Neural progenitor cell (in vitro differentiated cells): ENCODE data around the gene BRAT1. TPM values are rescaled to one million over a fixed set of nuclear protein-coding genes. Genes with fewer than 3 reads are reported as not detected.

Source experiments
- DNase-seq: peaks from one replicate; pipeline ENCODE4 v3.0.0-alpha.2; 2016; ENCODE audit warnings: low spot score
- H2AFZ ChIP-seq: fragments of 200-600 bp; sonication (generic); replicated peaks from 2 replicates; pipeline ENCODE4 v1.6.1; 2016; ENCODE audit warnings: antibody characterized with exemption
- H3F3A ChIP-seq: fragments of 200-600 bp; sonication (generic); 2 replicates; pipeline ENCODE4 v1.6.1; 2016; ENCODE audit warnings: antibody characterized with exemption, low read depth
- H3K27ac ChIP-seq: fragments of 200-600 bp; sonication (generic); 2 replicates; pipeline ENCODE4 v1.5.1; 2016; ENCODE audit warnings: mild to moderate bottlenecking
- H3K27me3 ChIP-seq: fragments of 200-600 bp; sonication (generic); 2 replicates; pipeline ENCODE4 v1.6.1; 2016; ENCODE audit warnings: mild to moderate bottlenecking, moderate library complexity
- H3K36me3 ChIP-seq: fragments of 200-600 bp; sonication (generic); 2 replicates; pipeline ENCODE4 v1.5.1; 2016
- H3K4me1 ChIP-seq: fragments of 200-600 bp; sonication (generic); 2 replicates; pipeline ENCODE4 v1.6.1; 2016; ENCODE audit warnings: mixed run types
- H3K4me2 ChIP-seq: fragments of 200-600 bp; sonication (generic); 2 replicates; pipeline ENCODE4 v1.6.1; 2016
- H3K4me3 ChIP-seq: fragments of 200-600 bp; sonication (generic); 2 replicates; pipeline ENCODE4 v1.5.1; 2016
- H3K79me2 ChIP-seq: fragments of 200-600 bp; sonication (generic); 2 replicates; pipeline ENCODE4 v1.6.1; 2016; ENCODE audit warnings: low read depth
- H3K9ac ChIP-seq: fragments of 200-600 bp; sonication (generic); 2 replicates; pipeline ENCODE4 v1.6.1; 2016
- H3K9me3 ChIP-seq: fragments of 200-600 bp; sonication (generic); 2 replicates; pipeline ENCODE4 v1.5.1; 2016; ENCODE audit warnings: low read depth
- H4K20me1 ChIP-seq: fragments of 200-600 bp; sonication (generic); 2 replicates; pipeline ENCODE4 v1.6.1; 2016; ENCODE audit warnings: low read depth
- H3K27ac Mint-ChIP-seq: 3 replicates; pipeline ENCODE4 v1.8.0; 2021; ENCODE audit warnings: mixed read lengths
- H3K27me3 Mint-ChIP-seq: 2 replicates; pipeline ENCODE4 v1.8.0; 2022; ENCODE audit warnings: low read depth, mild to moderate bottlenecking, inconsistent platforms, moderate library complexity, mixed read lengths; ENCODE audit not compliant: insufficient read depth
- H3K36me3 Mint-ChIP-seq: 3 replicates; pipeline ENCODE4 v1.8.0; 2021; ENCODE audit warnings: mixed read lengths
- H3K4me1 Mint-ChIP-seq: 3 replicates; pipeline ENCODE4 v1.8.0; 2021; ENCODE audit warnings: mixed read lengths
- H3K4me3 Mint-ChIP-seq: 3 replicates; pipeline ENCODE4 v1.8.0; 2021; ENCODE audit warnings: mild to moderate bottlenecking, moderate library complexity, mixed read lengths
- H3K9me3 Mint-ChIP-seq: 3 replicates; pipeline ENCODE4 v1.8.0; 2020; ENCODE audit warnings: mixed read lengths
- EZH2 ChIP-seq: fragments of 200-600 bp; sonication (generic); IDR thresholded peaks from 2 replicates; pipeline ENCODE4 v1.6.1; 2017; ENCODE audit warnings: antibody characterized with exemption, mild to moderate bottlenecking, moderate library complexity
- EZH2phosphoT487 ChIP-seq: fragments of 200-600 bp; sonication (generic); IDR thresholded peaks from 2 replicates; pipeline ENCODE4 v1.6.1; 2017; ENCODE audit warnings: antibody characterized with exemption
- total RNA-seq: library from RNA; depleted of rRNA; stranded (reverse); fragments of >200 nt; gene quantifications from 2 replicates; pipeline ENCODE4 v1.2.3, GENCODE V29; 2015; ENCODE audit warnings: low replicate concordance
- TF ChIP-seq, protein P1 (sequence below): fragments of 200-600 bp; sonication (generic); IDR thresholded peaks from 2 replicates; pipeline ENCODE4 v1.5.1; 2017; ENCODE audit warnings: antibody characterized with exemption, mild to moderate bottlenecking

Gene BRAT1
- total RNA-seq, 1 donor from 2014 or later, result 9.3 TPM

DNA sequence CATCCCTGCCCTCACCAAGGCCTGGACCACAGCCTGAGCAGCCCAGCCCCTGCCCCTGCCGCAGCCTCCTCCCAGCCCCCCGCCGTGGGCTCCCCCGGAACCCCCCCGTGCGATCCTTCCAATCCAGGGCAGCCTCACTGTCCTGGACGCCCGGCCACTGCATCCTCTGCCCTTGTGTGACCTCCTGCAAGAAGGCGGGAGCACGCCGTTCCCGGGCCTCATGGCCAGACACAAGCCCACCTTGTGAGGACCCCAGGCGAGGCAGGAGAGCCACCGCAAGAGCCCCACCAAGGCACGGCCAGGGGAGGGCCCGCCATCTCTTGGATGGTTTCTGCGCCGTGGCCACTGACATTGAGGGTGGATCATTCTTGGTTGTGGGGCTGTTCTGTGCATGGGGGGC, 43.6 kb downstream of the BRAT1 start:
- no peaks in the 10 kb centered on the region for H4K20me1 ChIP-seq

DNA sequence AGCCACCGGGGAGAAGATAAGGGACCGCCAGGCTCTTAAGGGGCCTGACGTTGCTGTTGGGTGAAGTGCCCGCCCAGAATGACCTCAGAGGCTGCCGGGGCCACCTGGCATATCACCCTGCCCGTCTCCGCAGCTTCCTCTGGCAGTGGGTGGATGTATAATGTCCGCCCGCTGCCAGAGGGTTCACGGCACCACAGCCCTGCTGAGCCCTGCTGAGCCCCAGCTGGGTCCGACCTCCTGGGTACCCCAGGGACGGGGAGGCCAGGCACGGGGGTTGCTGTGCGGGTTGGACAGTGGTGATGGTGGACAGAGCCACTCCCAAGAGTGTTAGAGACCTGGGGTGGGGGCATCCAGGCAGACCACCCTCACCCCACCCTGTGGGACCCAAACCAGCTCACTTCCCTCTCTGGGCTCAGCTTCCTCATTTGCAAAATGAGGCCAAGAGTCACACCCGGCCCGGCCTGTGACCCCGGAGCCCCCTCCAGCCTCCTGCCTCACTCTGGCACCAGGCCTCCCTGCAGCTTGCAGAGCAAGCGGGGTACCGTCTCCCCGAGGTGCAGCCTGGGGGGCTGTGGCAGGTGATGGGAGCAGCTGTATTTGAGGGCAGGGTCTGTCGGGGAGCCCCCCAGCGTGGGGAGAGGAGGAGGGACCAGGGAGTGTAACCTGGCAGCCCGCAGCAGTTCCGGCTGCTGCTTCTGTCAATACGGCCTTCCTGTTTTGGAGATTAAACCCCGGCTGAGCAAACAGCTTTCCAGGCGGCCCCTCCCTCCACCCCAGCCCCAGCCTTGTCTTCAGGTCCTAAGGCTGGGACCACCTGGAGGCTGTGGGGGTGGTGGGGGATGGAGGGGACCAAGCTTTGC, 44.2 kb downstream of the BRAT1 start:
- H3K27ac Mint-ChIP-seq, result no peak overlapping the region
- H3K4me3 Mint-ChIP-seq, result no peak overlapping the region
- Histone ChIP-seq H3K4me1 (peaks cover 44% of the 10 kb centered on the region), H3K4me2 (peak overlapping the region; percentile 14), H3F3A (peaks cover 24% of the 10 kb centered on the region), H4K20me1 (no peaks in the 10 kb centered on the region), H3K4me3 (no peak overlapping the region), H3K36me3 (no peaks in the 10 kb centered on the region), H3K27me3 (no peaks in the 10 kb centered on the region), H3K9me3 (no peaks in the 10 kb centered on the region), H2AFZ (no peak overlapping the region), H3K79me2 (no peaks in the 10 kb centered on the region), H3K27ac (no peak overlapping the region), H3K9ac (no peak overlapping the region)
- no peaks in the 10 kb centered on the region for H3K9me3 Mint-ChIP-seq
- peaks cover 10% of the 10 kb centered on the region for H3K27me3 Mint-ChIP-seq
- DNase-seq, result peak; percentile 47
- peaks cover 41% of the 10 kb centered on the region for H3K4me1 Mint-ChIP-seq
- H3K36me3 Mint-ChIP-seq, result no peaks in the 10 kb centered on the region
- TF ChIP-seq, protein P1, sequence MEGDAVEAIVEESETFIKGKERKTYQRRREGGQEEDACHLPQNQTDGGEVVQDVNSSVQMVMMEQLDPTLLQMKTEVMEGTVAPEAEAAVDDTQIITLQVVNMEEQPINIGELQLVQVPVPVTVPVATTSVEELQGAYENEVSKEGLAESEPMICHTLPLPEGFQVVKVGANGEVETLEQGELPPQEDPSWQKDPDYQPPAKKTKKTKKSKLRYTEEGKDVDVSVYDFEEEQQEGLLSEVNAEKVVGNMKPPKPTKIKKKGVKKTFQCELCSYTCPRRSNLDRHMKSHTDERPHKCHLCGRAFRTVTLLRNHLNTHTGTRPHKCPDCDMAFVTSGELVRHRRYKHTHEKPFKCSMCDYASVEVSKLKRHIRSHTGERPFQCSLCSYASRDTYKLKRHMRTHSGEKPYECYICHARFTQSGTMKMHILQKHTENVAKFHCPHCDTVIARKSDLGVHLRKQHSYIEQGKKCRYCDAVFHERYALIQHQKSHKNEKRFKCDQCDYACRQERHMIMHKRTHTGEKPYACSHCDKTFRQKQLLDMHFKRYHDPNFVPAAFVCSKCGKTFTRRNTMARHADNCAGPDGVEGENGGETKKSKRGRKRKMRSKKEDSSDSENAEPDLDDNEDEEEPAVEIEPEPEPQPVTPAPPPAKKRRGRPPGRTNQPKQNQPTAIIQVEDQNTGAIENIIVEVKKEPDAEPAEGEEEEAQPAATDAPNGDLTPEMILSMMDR, result no peak
- TF ChIP-seq EZH2phosphoT487, result no peak
- no peak for TF ChIP-seq EZH2

More for the DNA sequence above, 43.6 kb downstream of the BRAT1 start:
- H3K4me1 ChIP-seq, result peaks cover 47% of the 10 kb centered on the region
- no peak overlapping the region for H3K4me3 Mint-ChIP-seq
- H3K4me3 ChIP-seq, result no peak overlapping the region
- peaks cover 10% of the 10 kb centered on the region for H3K27me3 Mint-ChIP-seq
- no peak for DNase-seq
- H3K36me3 ChIP-seq, result no peaks in the 10 kb centered on the region
- no peaks in the 10 kb centered on the region for H3K9me3 Mint-ChIP-seq
- H3K9me3 ChIP-seq, result no peaks in the 10 kb centered on the region
- no peaks in the 10 kb centered on the region for H3K27me3 ChIP-seq
- H3K36me3 Mint-ChIP-seq, result no peaks in the 10 kb centered on the region
- H3K79me2 ChIP-seq, result no peaks in the 10 kb centered on the region
- H3K27ac ChIP-seq, result no peak overlapping the region
- no peak overlapping the region for H3K9ac ChIP-seq
- TF ChIP-seq, protein P1, result no peak
- TF ChIP-seq EZH2, result no peak
- no peak for TF ChIP-seq EZH2phosphoT487
- peaks cover 41% of the 10 kb centered on the region for H3K4me1 Mint-ChIP-seq
- peak overlapping the region; percentile 14 for H3K4me2 ChIP-seq
- no peak overlapping the region for H3K27ac Mint-ChIP-seq
- no peak overlapping the region for H2AFZ ChIP-seq
- H3F3A ChIP-seq, result peaks cover 24% of the 10 kb centered on the region

DNA sequence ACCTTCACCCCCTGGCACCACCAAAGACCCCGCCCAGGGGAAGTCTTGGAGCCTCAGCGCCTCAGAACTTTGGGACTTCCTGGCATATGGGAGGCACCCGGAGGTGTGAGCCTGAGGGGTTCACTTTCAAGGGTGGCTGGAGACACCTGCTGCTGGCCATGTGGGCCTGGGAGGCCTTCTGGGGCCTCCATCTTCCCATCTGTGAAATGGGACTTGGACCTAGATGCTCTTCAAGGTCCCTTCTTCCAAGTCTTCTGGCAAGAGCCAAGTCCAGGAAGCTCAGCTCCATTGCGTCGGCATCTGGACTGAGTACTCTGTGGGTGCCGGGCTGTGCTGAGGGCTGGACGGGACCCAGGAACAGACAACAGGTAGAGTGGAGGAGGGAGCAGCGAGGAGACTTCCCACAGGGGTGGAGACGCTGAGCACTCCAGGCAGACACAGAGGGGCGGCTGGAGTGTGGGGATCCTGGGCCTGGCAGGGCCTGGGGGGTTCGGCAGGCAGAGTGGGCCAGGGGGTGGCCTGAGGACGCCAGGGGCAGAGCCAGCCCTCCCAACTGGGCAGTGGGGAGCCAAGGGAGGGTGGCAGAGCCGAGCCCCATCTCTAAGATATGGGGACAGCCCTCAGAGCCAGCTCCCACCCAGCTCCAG, 45.1 kb downstream of the BRAT1 start:
- H3K9ac ChIP-seq, result no peak overlapping the region
- H3K9me3 Mint-ChIP-seq, result no peaks in the 10 kb centered on the region
- no peak overlapping the region for H3K27ac ChIP-seq

More for the DNA sequence above, 45.1 kb downstream of the BRAT1 start:
- H3K27ac Mint-ChIP-seq, result no peak overlapping the region
- no peaks in the 10 kb centered on the region for H3K27me3 ChIP-seq
- peaks cover 13% of the 10 kb centered on the region for H3K27me3 Mint-ChIP-seq
- DNase-seq, result no peak
- H3K36me3 ChIP-seq, result no peaks in the 10 kb centered on the region
- H3K9me3 ChIP-seq, result no peaks in the 10 kb centered on the region
- H3K79me2 ChIP-seq, result no peaks in the 10 kb centered on the region
- H3F3A ChIP-seq, result peaks cover 25% of the 10 kb centered on the region
- H3K4me1 Mint-ChIP-seq, result peaks cover 44% of the 10 kb centered on the region
- H2AFZ ChIP-seq, result no peak overlapping the region
- H3K4me1 ChIP-seq, result peaks cover 44% of the 10 kb centered on the region
- no peaks in the 10 kb centered on the region for H4K20me1 ChIP-seq
- H3K4me2 ChIP-seq, result no peak overlapping the region
- H3K4me3 Mint-ChIP-seq, result no peak overlapping the region
- TF ChIP-seq EZH2, result no peak
- H3K4me3 ChIP-seq, result no peak overlapping the region
- H3K36me3 Mint-ChIP-seq, result no peaks in the 10 kb centered on the region
